Liver (tissue), 9 donors: ENCODE results near the gene NCAM1. TPM values are rescaled to one million over a fixed set of nuclear protein-coding genes. Genes with fewer than 3 reads are reported as not detected.

ENCODE experiments used
- DNase-seq: peaks from one replicate; pipeline ENCODE4 v3.0.0-alpha.2; 2017; ENCODE audit warnings: low spot score
- H3K27ac ChIP-seq, 2 donors: one replicate each; pipeline ENCODE4 v1.7.0; 2013; ENCODE audit warnings: inconsistent platforms in 2 of 2, low read length in 2 of 2, control low read depth in 1 of 2, low read depth in 1 of 2, mild to moderate bottlenecking in 1 of 2
- H3K27me3 ChIP-seq, 4 donors: one replicate each; pipeline versions ENCODE4 v1.6.1 to v1.7.0; 2013; ENCODE audit warnings: low read length in 3 of 4, inconsistent platforms in 1 of 4, mild to moderate bottlenecking in 1 of 4, moderate library complexity in 1 of 4; ENCODE audit not compliant: control insufficient read depth in 4 of 4, insufficient read depth in 4 of 4
- H3K36me3 ChIP-seq, 4 donors: one replicate each; pipeline versions ENCODE4 v1.6.1 to v1.7.0; 2013; ENCODE audit warnings: low read length in 3 of 4, mild to moderate bottlenecking in 3 of 4, low read depth in 1 of 4, moderate library complexity in 1 of 4; ENCODE audit not compliant: control insufficient read depth in 4 of 4, insufficient read depth in 3 of 4
- H3K4me1 ChIP-seq, 4 donors: one replicate each; pipeline versions ENCODE4 v1.6.1 to v1.7.0; 2013; ENCODE audit warnings: low read length in 3 of 4, mild to moderate bottlenecking in 3 of 4, moderate library complexity in 1 of 4; ENCODE audit not compliant: control insufficient read depth in 4 of 4, insufficient read depth in 4 of 4
- H3K4me3 ChIP-seq, 3 donors: one replicate each; pipeline versions ENCODE4 v1.6.1 to v1.7.0; 2013; ENCODE audit warnings: low read length in 3 of 3, control low read depth in 1 of 3, low read depth in 1 of 3, mild to moderate bottlenecking in 1 of 3
- H3K9ac ChIP-seq, 2 donors: one replicate each; pipeline ENCODE4 v1.7.0; 2013; ENCODE audit warnings: low read length in 2 of 2, mild to moderate bottlenecking in 2 of 2, moderate library complexity in 2 of 2, control low read depth in 1 of 2, low read depth in 1 of 2
- H3K9me3 ChIP-seq, 4 donors: one replicate each; pipeline versions ENCODE4 v1.6.1 to v1.7.0; 2013; ENCODE audit warnings: low read length in 3 of 4; ENCODE audit not compliant: control insufficient read depth in 4 of 4
- EGR1 ChIP-seq, 2 donors: IDR thresholded peaks; 2 replicates each; pipeline ENCODE4 v1.6.1; 2016 to 2018; ENCODE audit warnings: antibody characterized with exemption in 2 of 2, low read depth in 2 of 2
- FOXA1 ChIP-seq: IDR thresholded peaks from 2 replicates; pipeline ENCODE4 v1.6.1; 2016; ENCODE audit warnings: antibody characterized with exemption
- FOXA2 ChIP-seq: IDR thresholded peaks from 2 replicates; pipeline ENCODE4 v1.6.1; 2016; ENCODE audit warnings: antibody characterized with exemption
- GABPA ChIP-seq, 2 donors: IDR thresholded peaks in 1 of 2; conservative IDR thresholded peaks in 1 of 2; 2 replicates each; pipeline ENCODE4 v1.6.1; 2016; ENCODE audit warnings: antibody characterized with exemption in 2 of 2, mild to moderate bottlenecking in 1 of 2, moderate library complexity in 1 of 2
- HNF4A ChIP-seq, 2 donors: conservative IDR thresholded peaks; 2 replicates each; pipeline ENCODE4 v1.6.1; 2016; ENCODE audit warnings: antibody characterized with exemption in 2 of 2, mild to moderate bottlenecking in 2 of 2
- HNF4G ChIP-seq: IDR thresholded peaks from 2 replicates; pipeline ENCODE4 v1.6.1; 2016; ENCODE audit warnings: antibody characterized with exemption
- JUND ChIP-seq, 2 donors: IDR thresholded peaks; 2 replicates each; pipeline ENCODE4 v1.6.1; 2016; ENCODE audit warnings: antibody characterized with exemption in 2 of 2
- NR2F2 ChIP-seq: IDR thresholded peaks from 2 replicates; pipeline ENCODE4 v1.6.1; 2016; ENCODE audit warnings: antibody characterized with exemption
- RAD21 ChIP-seq, 2 donors: IDR thresholded peaks; 2 replicates each; pipeline ENCODE4 v1.6.1; 2016; ENCODE audit warnings: antibody characterized with exemption in 2 of 2, mild to moderate bottlenecking in 2 of 2
- RXRA ChIP-seq, 2 donors: IDR thresholded peaks; 2 replicates each; pipeline ENCODE4 v1.6.1; 2017 to 2018; ENCODE audit warnings: antibody characterized with exemption in 2 of 2, mild to moderate bottlenecking in 1 of 2
- SP1 ChIP-seq: IDR thresholded peaks from 2 replicates; pipeline ENCODE4 v1.6.1; 2018; ENCODE audit warnings: antibody characterized with exemption, mild to moderate bottlenecking
- TAF1 ChIP-seq: conservative IDR thresholded peaks from 2 replicates; pipeline ENCODE4 v1.6.1; 2016; ENCODE audit warnings: antibody characterized with exemption, mild to moderate bottlenecking
- YY1 ChIP-seq: IDR thresholded peaks from 2 replicates; pipeline ENCODE4 v1.6.1; 2016; ENCODE audit warnings: antibody characterized with exemption, mild to moderate bottlenecking
- WGBS: extraction: QIAGEN DNeasy Blood & Tissue Kit; methylation state at CpG from one replicate; pipeline ENCODE4 v1.1.7; 2013; 5-methylcytosine and 5-hydroxymethylcytosine counted together
- polyA plus RNA-seq, 2 donors: library from polyadenylated mRNA; stranded (reverse) in 1 of 2; unstranded in 1 of 2; fragments of 200-250 nt in 1 of 2; fragments of >200 nt in 1 of 2; fragmentation: Nextera tagmentation in 1 of 2; extraction: Ambion mirVana in 1 of 2; gene quantifications; one replicate each; pipeline versions ENCODE4 v1.2.1 to v1.2.3, GENCODE V29; 2013 to 2015
- total RNA-seq, 2 donors: library from RNA; depleted of rRNA; stranded (reverse); fragments of >200 nt; gene quantifications; one replicate each; pipeline ENCODE4 v1.2.3, GENCODE V29; 2014
- TF ChIP-seq, protein P1 (sequence below): fragments of 150-350 bp; IDR thresholded peaks from 2 replicates; pipeline ENCODE4 v1.5.1; 2017; ENCODE audit warnings: improper control_type of control experiment, low read depth, low read length; ENCODE audit not compliant: missing input control
- TF ChIP-seq, protein P2 (sequence below): IDR thresholded peaks from 2 replicates; pipeline ENCODE4 v1.6.1; 2016; ENCODE audit warnings: antibody characterized with exemption, mild to moderate bottlenecking
- TF ChIP-seq, protein P3 (sequence below): IDR thresholded peaks from 2 replicates; pipeline ENCODE4 v1.6.1; 2016; ENCODE audit warnings: antibody characterized with exemption
- TF ChIP-seq, protein P4 (sequence below): IDR thresholded peaks from 2 replicates; pipeline ENCODE4 v1.6.1; 2016; ENCODE audit warnings: antibody characterized with exemption
- TF ChIP-seq, protein P5 (sequence below): IDR thresholded peaks from 2 replicates; pipeline ENCODE4 v1.6.1; 2016; ENCODE audit warnings: antibody characterized with exemption
- donor health status: healthy.
- donor health status: healthy.
- donor health status: healthy.
- donor health status: healthy.
- donor health status: healthy.

The NCAM1 gene
- total and polyA plus RNA-seq, 4 donors: 0.65 to 2.1 (median 0.88) TPM

DNA sequence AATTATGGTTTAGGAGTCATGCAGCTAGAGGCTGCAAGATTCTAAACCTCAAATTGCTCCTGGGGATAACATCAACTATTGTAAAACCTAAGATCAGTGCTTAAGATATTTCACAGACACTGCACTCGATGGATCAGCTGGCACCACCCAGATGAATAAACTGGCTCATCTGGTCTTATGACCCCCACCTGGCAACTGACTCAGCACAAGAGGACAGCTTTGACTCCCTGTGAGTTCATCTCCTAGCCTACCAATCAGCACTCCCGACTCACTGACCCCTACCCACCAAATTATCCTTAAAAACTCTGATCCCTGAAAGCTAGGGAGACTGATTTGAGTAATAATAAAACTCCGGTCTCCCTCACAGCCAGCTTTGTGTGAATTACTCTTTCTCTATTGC is 352.4 kb downstream of the NCAM1 start:
- no peak overlapping the region for H3K27ac ChIP-seq
- DNase-seq: no peak
- H3K27me3 ChIP-seq: no peaks in the 10 kb centered on the region
- no peak for TF ChIP-seq YY1
- no peak for TF ChIP-seq FOXA1
- TF ChIP-seq, protein P1, sequence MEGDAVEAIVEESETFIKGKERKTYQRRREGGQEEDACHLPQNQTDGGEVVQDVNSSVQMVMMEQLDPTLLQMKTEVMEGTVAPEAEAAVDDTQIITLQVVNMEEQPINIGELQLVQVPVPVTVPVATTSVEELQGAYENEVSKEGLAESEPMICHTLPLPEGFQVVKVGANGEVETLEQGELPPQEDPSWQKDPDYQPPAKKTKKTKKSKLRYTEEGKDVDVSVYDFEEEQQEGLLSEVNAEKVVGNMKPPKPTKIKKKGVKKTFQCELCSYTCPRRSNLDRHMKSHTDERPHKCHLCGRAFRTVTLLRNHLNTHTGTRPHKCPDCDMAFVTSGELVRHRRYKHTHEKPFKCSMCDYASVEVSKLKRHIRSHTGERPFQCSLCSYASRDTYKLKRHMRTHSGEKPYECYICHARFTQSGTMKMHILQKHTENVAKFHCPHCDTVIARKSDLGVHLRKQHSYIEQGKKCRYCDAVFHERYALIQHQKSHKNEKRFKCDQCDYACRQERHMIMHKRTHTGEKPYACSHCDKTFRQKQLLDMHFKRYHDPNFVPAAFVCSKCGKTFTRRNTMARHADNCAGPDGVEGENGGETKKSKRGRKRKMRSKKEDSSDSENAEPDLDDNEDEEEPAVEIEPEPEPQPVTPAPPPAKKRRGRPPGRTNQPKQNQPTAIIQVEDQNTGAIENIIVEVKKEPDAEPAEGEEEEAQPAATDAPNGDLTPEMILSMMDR: no peak
- TF ChIP-seq, protein P2, sequence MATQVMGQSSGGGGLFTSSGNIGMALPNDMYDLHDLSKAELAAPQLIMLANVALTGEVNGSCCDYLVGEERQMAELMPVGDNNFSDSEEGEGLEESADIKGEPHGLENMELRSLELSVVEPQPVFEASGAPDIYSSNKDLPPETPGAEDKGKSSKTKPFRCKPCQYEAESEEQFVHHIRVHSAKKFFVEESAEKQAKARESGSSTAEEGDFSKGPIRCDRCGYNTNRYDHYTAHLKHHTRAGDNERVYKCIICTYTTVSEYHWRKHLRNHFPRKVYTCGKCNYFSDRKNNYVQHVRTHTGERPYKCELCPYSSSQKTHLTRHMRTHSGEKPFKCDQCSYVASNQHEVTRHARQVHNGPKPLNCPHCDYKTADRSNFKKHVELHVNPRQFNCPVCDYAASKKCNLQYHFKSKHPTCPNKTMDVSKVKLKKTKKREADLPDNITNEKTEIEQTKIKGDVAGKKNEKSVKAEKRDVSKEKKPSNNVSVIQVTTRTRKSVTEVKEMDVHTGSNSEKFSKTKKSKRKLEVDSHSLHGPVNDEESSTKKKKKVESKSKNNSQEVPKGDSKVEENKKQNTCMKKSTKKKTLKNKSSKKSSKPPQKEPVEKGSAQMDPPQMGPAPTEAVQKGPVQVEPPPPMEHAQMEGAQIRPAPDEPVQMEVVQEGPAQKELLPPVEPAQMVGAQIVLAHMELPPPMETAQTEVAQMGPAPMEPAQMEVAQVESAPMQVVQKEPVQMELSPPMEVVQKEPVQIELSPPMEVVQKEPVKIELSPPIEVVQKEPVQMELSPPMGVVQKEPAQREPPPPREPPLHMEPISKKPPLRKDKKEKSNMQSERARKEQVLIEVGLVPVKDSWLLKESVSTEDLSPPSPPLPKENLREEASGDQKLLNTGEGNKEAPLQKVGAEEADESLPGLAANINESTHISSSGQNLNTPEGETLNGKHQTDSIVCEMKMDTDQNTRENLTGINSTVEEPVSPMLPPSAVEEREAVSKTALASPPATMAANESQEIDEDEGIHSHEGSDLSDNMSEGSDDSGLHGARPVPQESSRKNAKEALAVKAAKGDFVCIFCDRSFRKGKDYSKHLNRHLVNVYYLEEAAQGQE: no peak
- TF ChIP-seq, protein P3, sequence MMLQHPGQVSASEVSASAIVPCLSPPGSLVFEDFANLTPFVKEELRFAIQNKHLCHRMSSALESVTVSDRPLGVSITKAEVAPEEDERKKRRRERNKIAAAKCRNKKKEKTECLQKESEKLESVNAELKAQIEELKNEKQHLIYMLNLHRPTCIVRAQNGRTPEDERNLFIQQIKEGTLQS: no peak
- no peak for TF ChIP-seq GABPA (IDR thresholded peaks at IDR 0.05 in 1 of 2, conservative IDR thresholded peaks at IDR 0.05 in 1 of 2)
- TF ChIP-seq HNF4G: no peak
- TF ChIP-seq, protein P4, sequence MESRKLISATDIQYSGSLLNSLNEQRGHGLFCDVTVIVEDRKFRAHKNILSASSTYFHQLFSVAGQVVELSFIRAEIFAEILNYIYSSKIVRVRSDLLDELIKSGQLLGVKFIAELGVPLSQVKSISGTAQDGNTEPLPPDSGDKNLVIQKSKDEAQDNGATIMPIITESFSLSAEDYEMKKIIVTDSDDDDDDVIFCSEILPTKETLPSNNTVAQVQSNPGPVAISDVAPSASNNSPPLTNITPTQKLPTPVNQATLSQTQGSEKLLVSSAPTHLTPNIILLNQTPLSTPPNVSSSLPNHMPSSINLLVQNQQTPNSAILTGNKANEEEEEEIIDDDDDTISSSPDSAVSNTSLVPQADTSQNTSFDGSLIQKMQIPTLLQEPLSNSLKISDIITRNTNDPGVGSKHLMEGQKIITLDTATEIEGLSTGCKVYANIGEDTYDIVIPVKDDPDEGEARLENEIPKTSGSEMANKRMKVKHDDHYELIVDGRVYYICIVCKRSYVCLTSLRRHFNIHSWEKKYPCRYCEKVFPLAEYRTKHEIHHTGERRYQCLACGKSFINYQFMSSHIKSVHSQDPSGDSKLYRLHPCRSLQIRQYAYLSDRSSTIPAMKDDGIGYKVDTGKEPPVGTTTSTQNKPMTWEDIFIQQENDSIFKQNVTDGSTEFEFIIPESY: no peak
- TF ChIP-seq EGR1 (IDR thresholded peaks at IDR 0.05; ENCODE audit: low read depth in 2 of 2): no peak
- no peak for TF ChIP-seq JUND (IDR thresholded peaks at IDR 0.05)
- no peak for TF ChIP-seq RXRA (IDR thresholded peaks at IDR 0.05)
- no peak for TF ChIP-seq SP1
- no peak for TF ChIP-seq RAD21 (IDR thresholded peaks at IDR 0.05)
- TF ChIP-seq TAF1: no peak
- TF ChIP-seq, protein P5, sequence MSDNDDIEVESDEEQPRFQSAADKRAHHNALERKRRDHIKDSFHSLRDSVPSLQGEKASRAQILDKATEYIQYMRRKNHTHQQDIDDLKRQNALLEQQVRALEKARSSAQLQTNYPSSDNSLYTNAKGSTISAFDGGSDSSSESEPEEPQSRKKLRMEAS: no peak
- no peak for TF ChIP-seq FOXA2
- no peak for TF ChIP-seq HNF4A (conservative IDR thresholded peaks at IDR 0.05)
- TF ChIP-seq NR2F2: no peak
- no peak overlapping the region for H3K4me3 ChIP-seq
- H3K4me1 ChIP-seq: peaks cover 0 to 18% (median 12%) of the 10 kb centered on the region in 4 donors
- no peaks in the 10 kb centered on the region for H3K9me3 ChIP-seq
- no peak overlapping the region for H3K9ac ChIP-seq
- peaks cover 0 to under 1% (median 0%) of the 10 kb centered on the region in 4 donors for H3K36me3 ChIP-seq
- 94% methylated on average over 3 of the region's 3 CpGs for WGBS
